CD4-positive, alpha-beta T cell (primary cell): Measurements from ENCODE around the gene KLF15. TPM values are rescaled to one million over a fixed set of nuclear protein-coding genes. Genes with fewer than 3 reads are reported as not detected.

Experiments
- ATAC-seq: fragments of 200-7000 bp; cut with Tn5 transposase; one replicate; pipeline ENCODE4 v1.10.0; 2022; ENCODE audit warnings: mild to moderate bottlenecking; ENCODE audit not compliant: poor library complexity
- CTCF ChIA-PET: fragments of 350-600 bp; sonication (Branson Sonifier 250); formaldehyde crosslinking; loops from one replicate; lab custom pipeline; 2021; ENCODE audit warnings: antibody characterized with exemption, inconsistent platforms; lab: Charles Lee
- POLR2A ChIA-PET: fragments of 350-600 bp; sonication (Branson Sonifier 250); formaldehyde crosslinking; loops from one replicate; lab custom pipeline; 2021; ENCODE audit warnings: antibody characterized with exemption, inconsistent platforms; lab: Charles Lee
- DNase-seq, 14 experiments: peaks; one replicate each; pipeline ENCODE4 v3.0.0-alpha.2; 2013 to 2020; ENCODE audit warnings: mixed read lengths in 2 of 14
- H3K27ac ChIP-seq, 2 donors: one replicate each; pipeline versions ENCODE4 v1.5.1 to v1.7.0; 2013; ENCODE audit warnings: low read length in 2 of 2, low read depth in 1 of 2, mild to moderate bottlenecking in 1 of 2
- H3K27me3 ChIP-seq, 2 experiments: 1 replicate in 1 of 2; 2 replicates in 1 of 2; pipeline versions ENCODE4 v1.6.1 to v1.7.0; 2013; ENCODE audit warnings: low read length in 2 of 2, control low read depth in 1 of 2, mild to moderate bottlenecking in 1 of 2, moderate library complexity in 1 of 2; ENCODE audit not compliant: insufficient read depth in 2 of 2, control insufficient read depth in 1 of 2
- H3K36me3 ChIP-seq: one replicate; pipeline ENCODE4 v1.6.1; 2013; ENCODE audit warnings: low read length, control low read depth; ENCODE audit not compliant: insufficient read depth
- H3K4me1 ChIP-seq: one replicate; pipeline ENCODE4 v1.6.1; 2013; ENCODE audit warnings: low read length, control low read depth; ENCODE audit not compliant: insufficient read depth
- H3K4me3 ChIP-seq: one replicate; pipeline ENCODE4 v1.5.1; 2013; ENCODE audit warnings: mild to moderate bottlenecking, low read length, moderate library complexity
- H3K9me3 ChIP-seq, 2 experiments: 1 replicate in 1 of 2; 2 replicates in 1 of 2; pipeline versions ENCODE4 v1.6.1 to v1.7.0; 2013; ENCODE audit warnings: low read length in 2 of 2, mild to moderate bottlenecking in 2 of 2, control low read depth in 1 of 2, moderate library complexity in 1 of 2; ENCODE audit not compliant: control insufficient read depth in 1 of 2, insufficient read depth in 1 of 2
- H3K27ac Mint-ChIP-seq: one replicate; pipeline ENCODE4 v1.8.0; 2020; ENCODE audit warnings: mixed read lengths
- H3K27me3 Mint-ChIP-seq: one replicate; pipeline ENCODE4 v1.8.0; 2021; ENCODE audit warnings: mixed read lengths
- H3K36me3 Mint-ChIP-seq: one replicate; pipeline ENCODE4 v1.8.0; 2021; ENCODE audit warnings: low read depth, mixed read lengths
- H3K4me1 Mint-ChIP-seq: one replicate; pipeline ENCODE4 v1.8.0; 2021; ENCODE audit warnings: low read depth, mixed read lengths
- H3K4me3 Mint-ChIP-seq: one replicate; pipeline ENCODE4 v1.8.0; 2020; ENCODE audit warnings: mild to moderate bottlenecking, mixed read lengths
- H3K9me3 Mint-ChIP-seq: one replicate; pipeline ENCODE4 v1.8.0; 2020; ENCODE audit warnings: mixed read lengths
- CTCF ChIP-seq: fragments of 200-600 bp; IDR thresholded peaks from one replicate; pipeline ENCODE4 v1.8.0; 2022; ENCODE audit warnings: antibody characterized with exemption, mild to moderate bottlenecking
- intact Hi-C, 2 experiments: fragments of 100-400 bp; cut with DNase I in 1 of 2; cut with micrococcal nuclease in 1 of 2; formaldehyde crosslinking; loops; one replicate each; pipeline versions ENCODE4 v1.15.1 to v1.9.0; 2023 to 2025; cut with DNase I, micrococcal nuclease
- total RNA-seq, 174 experiments: library from RNA in 2 of 174; stranded (reverse) in 2 of 174; gene quantifications; one replicate each; pipeline ENCODE4 v1.2.3 and lab custom pipeline; 2021 to 2026

The KLF15 gene
- total RNA-seq, 2 experiments from 2014 or later: 0.30 TPM; not detected in 1

GRCh38 chr3:126314790-126315658, 42.2 kb downstream of the KLF15 start:
- CTCF ChIA-PET: no interaction called here
- ATAC-seq: no peak
- POLR2A ChIA-PET: no interaction called here
- no peak for TF ChIP-seq CTCF
- Histone ChIP-seq H3K4me3 (no peak overlapping the region), H3K27ac (no peak overlapping the region), H3K27me3 (no peaks in the 10 kb centered on the region), H3K4me1 (no peaks in the 10 kb centered on the region), H3K9me3 (peaks cover 0 to 7% of the 10 kb centered on the region in 2 experiments), H3K36me3 (no peaks in the 10 kb centered on the region)
- H3K27me3 Mint-ChIP-seq: no peaks in the 10 kb centered on the region
- H3K4me1 Mint-ChIP-seq: no peaks in the 10 kb centered on the region
- H3K4me3 Mint-ChIP-seq: no peak overlapping the region
- intact Hi-C loops: no loop called here
- H3K9me3 Mint-ChIP-seq: no peaks in the 10 kb centered on the region
- no peak overlapping the region for H3K27ac Mint-ChIP-seq
- H3K36me3 Mint-ChIP-seq: no peaks in the 10 kb centered on the region
- no peak for DNase-seq

- H3K27me3 Mint-ChIP-seq: no peaks in the 10 kb centered on the region
- H3K4me1 ChIP-seq: no peaks in the 10 kb centered on the region
- no peak overlapping the region for H3K27ac Mint-ChIP-seq
- no peak for TF ChIP-seq CTCF
- ChIA-PET POLR2A (no interaction called here), CTCF (no interaction called here)
- DNase-seq: no peak
- H3K36me3 ChIP-seq: no peaks in the 10 kb centered on the region
- intact Hi-C loops: no loop called here
- H3K9me3 ChIP-seq: peaks cover 0 to 7% of the 10 kb centered on the region in 2 experiments
- H3K4me3 ChIP-seq: no peak overlapping the region
- H3K9me3 Mint-ChIP-seq: no peaks in the 10 kb centered on the region
- ATAC-seq: no peak
- no peaks in the 10 kb centered on the region for H3K27me3 ChIP-seq
- no peaks in the 10 kb centered on the region for H3K36me3 Mint-ChIP-seq
- no peaks in the 10 kb centered on the region for H3K4me1 Mint-ChIP-seq
- no peak overlapping the region for H3K27ac ChIP-seq
- H3K4me3 Mint-ChIP-seq: no peak overlapping the region
Measured at GRCh38 chr3:126314305-126314789, 42.9 kb downstream of the KLF15 start.

- Histone ChIP-seq H3K36me3 (no peaks in the 10 kb centered on the region), H3K4me1 (no peaks in the 10 kb centered on the region), H3K27me3 (no peaks in the 10 kb centered on the region), H3K27ac (no peak overlapping the region), H3K4me3 (no peak overlapping the region), H3K9me3 (peaks cover 0 to 12% of the 10 kb centered on the region in 2 experiments)
- ATAC-seq (no peak), DNase-seq (no peak)
- no peak overlapping the region for H3K27ac Mint-ChIP-seq
- H3K4me1 Mint-ChIP-seq: no peaks in the 10 kb centered on the region
- H3K9me3 Mint-ChIP-seq: no peaks in the 10 kb centered on the region
- intact Hi-C loops: no loop called here
- no peaks in the 10 kb centered on the region for H3K27me3 Mint-ChIP-seq
- TF ChIP-seq CTCF: no peak
- ChIA-PET CTCF (no interaction called here), POLR2A (no interaction called here)
- H3K4me3 Mint-ChIP-seq: no peak overlapping the region
- H3K36me3 Mint-ChIP-seq: no peaks in the 10 kb centered on the region
Measured at GRCh38 chr3:126313580-126314304, 43.5 kb downstream of the KLF15 start.
